ENCODE measurements around the gene RPS6KA5.

Gene RPS6KA5

GRCh38 chr14:90831821-90832220, 228.6 kb downstream of the RPS6KA5 start:
- H3K27me3 ChIP-seq (ENCODE audit: control insufficient read depth, low read length): no peaks in the 10 kb centered on the region
- H3K36me3 ChIP-seq (ENCODE audit: control insufficient read depth, low read length): no peaks in the 10 kb centered on the region
- no peaks in the 10 kb centered on the region for H3F3A ChIP-seq (ENCODE audit: control insufficient read depth, insufficient read depth)
- no peak for TF ChIP-seq EZH2phosphoT487 (IDR thresholded peaks at IDR 0.05; ENCODE audit: borderline replicate concordance, low read length)
- no peak for TF ChIP-seq CTCF (IDR thresholded peaks at IDR 0.05; ENCODE audit: low read depth, low read length, poor library complexity, severe bottlenecking)
- no peak overlapping the region for H3K27ac ChIP-seq (ENCODE audit: low read depth, low read length)
- H3K9me2 ChIP-seq (replicated peaks; ENCODE audit: control insufficient read depth, low read length): no peaks in the 10 kb centered on the region
- H3K79me2 ChIP-seq (ENCODE audit: control insufficient read depth, low read length): no peaks in the 10 kb centered on the region
- peaks cover 10% of the 10 kb centered on the region for H3K4me1 ChIP-seq (ENCODE audit: control insufficient read depth, low read length)
- peaks cover 4% of the 10 kb centered on the region; the same call in 1 of the 2 replicates for H3K9me3 ChIP-seq (ENCODE audit: control insufficient read depth, insufficient read depth, low read length)
- H3K4me3 ChIP-seq (ENCODE audit: low read length): no peak overlapping the region
- H3K4me2 ChIP-seq (ENCODE audit: low read length): no peak overlapping the region
- no peaks in the 10 kb centered on the region for H4K20me1 ChIP-seq (ENCODE audit: control insufficient read depth, insufficient read depth, low read depth, low read length)

GRCh38 chr14:90830931-90831701, 229.3 kb downstream of the RPS6KA5 start:
- Histone ChIP-seq H3K4me1 (ENCODE audit: control insufficient read depth, low read length) (peaks cover 10% of the 10 kb centered on the region), H3F3A (ENCODE audit: control insufficient read depth, insufficient read depth) (no peaks in the 10 kb centered on the region), H3K9me3 (ENCODE audit: control insufficient read depth, insufficient read depth, low read length) (peaks cover 4% of the 10 kb centered on the region; the same call in 1 of the 2 replicates), H3K79me2 (ENCODE audit: control insufficient read depth, low read length) (no peaks in the 10 kb centered on the region), H3K27me3 (ENCODE audit: control insufficient read depth, low read length) (no peaks in the 10 kb centered on the region), H3K4me3 (ENCODE audit: low read length) (no peak overlapping the region), H3K9me2 (replicated peaks; ENCODE audit: control insufficient read depth, low read length) (no peaks in the 10 kb centered on the region), H4K20me1 (ENCODE audit: control insufficient read depth, insufficient read depth, low read depth, low read length) (no peaks in the 10 kb centered on the region), H3K36me3 (ENCODE audit: control insufficient read depth, low read length) (no peaks in the 10 kb centered on the region), H3K27ac (ENCODE audit: low read depth, low read length) (no peak overlapping the region), H3K4me2 (ENCODE audit: low read length) (no peak overlapping the region)
- TF ChIP-seq CTCF (IDR thresholded peaks at IDR 0.05; ENCODE audit: low read depth, low read length, poor library complexity, severe bottlenecking): no peak
- no peak for TF ChIP-seq EZH2phosphoT487 (IDR thresholded peaks at IDR 0.05; ENCODE audit: borderline replicate concordance, low read length)

GRCh38 chr14:90829677-90830076, 230.8 kb downstream of the RPS6KA5 start:
- H3F3A ChIP-seq (ENCODE audit: control insufficient read depth, insufficient read depth): no peaks in the 10 kb centered on the region
- no peaks in the 10 kb centered on the region for H4K20me1 ChIP-seq (ENCODE audit: control insufficient read depth, insufficient read depth, low read depth, low read length)
- no peak overlapping the region for H3K4me2 ChIP-seq (ENCODE audit: low read length)
- no peaks in the 10 kb centered on the region for H3K79me2 ChIP-seq (ENCODE audit: control insufficient read depth, low read length)
- no peak overlapping the region for H3K27ac ChIP-seq (ENCODE audit: low read depth, low read length)
- peaks cover 4% of the 10 kb centered on the region for H3K9me3 ChIP-seq (ENCODE audit: control insufficient read depth, insufficient read depth, low read length)
- H3K4me3 ChIP-seq (ENCODE audit: low read length): no peak overlapping the region
- no peaks in the 10 kb centered on the region for H3K9me2 ChIP-seq (replicated peaks; ENCODE audit: control insufficient read depth, low read length)
- H3K36me3 ChIP-seq (ENCODE audit: control insufficient read depth, low read length): no peaks in the 10 kb centered on the region
- peaks cover 10% of the 10 kb centered on the region for H3K4me1 ChIP-seq (ENCODE audit: control insufficient read depth, low read length)
- TF ChIP-seq CTCF (IDR thresholded peaks at IDR 0.05; ENCODE audit: low read depth, low read length, poor library complexity, severe bottlenecking) (no peak), EZH2phosphoT487 (IDR thresholded peaks at IDR 0.05; ENCODE audit: borderline replicate concordance, low read length) (no peak)
- no peaks in the 10 kb centered on the region for H3K27me3 ChIP-seq (ENCODE audit: control insufficient read depth, low read length)

All from DOHH2 (cell line).